ENCODE data around the gene NLRP6.
"Not testable (repeated sequence)": the region's sequence is repeated elsewhere in the genome, so short reads cannot be mapped to it uniquely, and the experiment has no call there.

NLRP6 gene
- total RNA-seq: 1.9 to 13.9 (median 9.9) reads per million in 9 experiments

GRCh38 chr11:278001-278951 lies at the start of gene NLRP6:
Gene NLRP6, plus strand, starts transcription at chr11:278407. Its CDS starts 163 bp downstream, at chr11:278570.
- H3K4me1 Mint-ChIP-seq (ENCODE audit: low read depth in 2 of 2): peaks cover 31 to 35% of the 10 kb centered on the region in 2 donors
- H3K4me3 Mint-ChIP-seq: peak within 1 kb of the TSS; percentile 83 to 87
- H3K27ac Mint-ChIP-seq: peak within 1 kb of the TSS in 1 of 2 donors; percentile 38
- no peaks in the 10 kb centered on the region for H3K36me3 Mint-ChIP-seq (ENCODE audit: insufficient read depth)
- DNase-seq (no peak), ATAC-seq (replicated peaks) (no peak)
- H3K9me3 Mint-ChIP-seq: no peaks in the 10 kb centered on the region
- H3K27me3 Mint-ChIP-seq: peaks cover 7 to 26% of the 10 kb centered on the region in 2 donors

GRCh38 chr11:230431-230830 lies 47.8 kb upstream of the NLRP6 start:
- no peaks in the 10 kb centered on the region for H3K27me3 Mint-ChIP-seq
- no peak overlapping the region for H3K4me3 Mint-ChIP-seq
- DNase-seq (no peak), ATAC-seq (replicated peaks) (no peak)
- peaks cover 4 to 27% of the 10 kb centered on the region in 2 donors for H3K4me1 Mint-ChIP-seq (ENCODE audit: low read depth in 2 of 2)
- H3K27ac Mint-ChIP-seq: no peak overlapping the region
- no peaks in the 10 kb centered on the region for H3K9me3 Mint-ChIP-seq
- peaks cover 12% of the 10 kb centered on the region for H3K36me3 Mint-ChIP-seq (ENCODE audit: insufficient read depth)

GRCh38 chr11:232783-233565 lies 45.2 kb upstream of the NLRP6 start:
- Mint-ChIP-seq H3K4me3 (no peak overlapping the region), H3K27ac (peak overlapping the region; percentile 29 to 52), H3K36me3 (ENCODE audit: insufficient read depth) (peaks cover 29% of the 10 kb centered on the region)

GRCh38 chr11:235180-235579 lies 43.0 kb upstream of the NLRP6 start:
- H3K27me3 Mint-ChIP-seq: no peaks in the 10 kb centered on the region
- no peaks in the 10 kb centered on the region for H3K9me3 Mint-ChIP-seq
- ATAC-seq (replicated peaks) (no peak), DNase-seq (no peak)
- peaks cover 11 to 34% of the 10 kb centered on the region in 2 donors for H3K4me1 Mint-ChIP-seq (ENCODE audit: low read depth in 2 of 2)
- H3K27ac Mint-ChIP-seq: peak overlapping the region; percentile 98 to 99
- peaks cover 26% of the 10 kb centered on the region for H3K36me3 Mint-ChIP-seq (ENCODE audit: insufficient read depth)
- H3K4me3 Mint-ChIP-seq: peak overlapping the region; percentile 96

More at GRCh38 chr11:232783-233565, 45.2 kb upstream of the NLRP6 start:
- ATAC-seq (replicated peaks): no peak
- Mint-ChIP-seq H3K4me1 (ENCODE audit: low read depth in 2 of 2) (peaks cover 8 to 34% of the 10 kb centered on the region in 2 donors), H3K9me3 (no peaks in the 10 kb centered on the region), H3K27me3 (no peaks in the 10 kb centered on the region)
- no peak for DNase-seq

- H3K9me3 Mint-ChIP-seq: no peaks in the 10 kb centered on the region
- peak overlapping the region; percentile 96 for H3K4me3 Mint-ChIP-seq
- H3K4me1 Mint-ChIP-seq (ENCODE audit: low read depth in 2 of 2): peaks cover 11 to 38% of the 10 kb centered on the region in 2 donors
- DNase-seq (peak in 1 of 3 experiments; percentile 61), ATAC-seq (replicated peaks) (peak; percentile 53)
- H3K36me3 Mint-ChIP-seq (ENCODE audit: insufficient read depth): peaks cover 28% of the 10 kb centered on the region
- H3K27ac Mint-ChIP-seq: peak overlapping the region; percentile 98 to 99
- H3K27me3 Mint-ChIP-seq: no peaks in the 10 kb centered on the region
Observed at GRCh38 chr11:235609-235996, 42.6 kb upstream of the NLRP6 start.

- Mint-ChIP-seq H3K9me3 (no peaks in the 10 kb centered on the region), H3K4me1 (ENCODE audit: low read depth in 2 of 2) (peaks cover 13 to 38% of the 10 kb centered on the region in 2 donors), H3K36me3 (ENCODE audit: insufficient read depth) (peaks cover 32% of the 10 kb centered on the region), H3K27me3 (no peaks in the 10 kb centered on the region), H3K4me3 (peak within 1 kb of the TSS; percentile 96), H3K27ac (peak within 1 kb of the TSS; percentile 98 to 99)
- peak; percentile 84 for ATAC-seq (replicated peaks)
- peak; percentile 79 to 82 (median 81) for DNase-seq
Observed at GRCh38 chr11:235997-236773, 42.0 kb upstream of the NLRP6 start, which contains the start of gene SIRT3. Gene SIRT3, minus strand, starts transcription at chr11:236342. Its CDS starts 14 bp downstream, at chr11:236328.

- Mint-ChIP-seq H3K4me1 (ENCODE audit: low read depth in 2 of 2) (peaks cover 20 to 44% of the 10 kb centered on the region in 2 donors), H3K9me3 (no peaks in the 10 kb centered on the region), H3K4me3 (peak within 1 kb of the TSS; percentile 96), H3K36me3 (ENCODE audit: insufficient read depth) (peaks cover 38% of the 10 kb centered on the region), H3K27ac (peak within 1 kb of the TSS; percentile 98 to 99), H3K27me3 (no peaks in the 10 kb centered on the region)
- peak; percentile 79 for ATAC-seq (replicated peaks)
- peak; percentile 83 to 85 (median 85) for DNase-seq
Observed at GRCh38 chr11:236774-237767, 41.1 kb upstream of the NLRP6 start, which contains the start of gene PSMD13. Gene PSMD13, plus strand, starts transcription at chr11:236976. Its CDS starts 74 bp downstream, at chr11:237050.

GRCh38 chr11:238346-238745 lies 39.9 kb upstream of the NLRP6 start:
- Mint-ChIP-seq H3K27ac (peak overlapping the region; percentile 98 to 99), H3K36me3 (ENCODE audit: insufficient read depth) (peaks cover 42% of the 10 kb centered on the region), H3K4me3 (peak overlapping the region; percentile 96), H3K4me1 (ENCODE audit: low read depth in 2 of 2) (peaks cover 20 to 45% of the 10 kb centered on the region in 2 donors)
- not testable (repeated sequence) for DNase-seq; H3K9me3 Mint-ChIP-seq; ATAC-seq (replicated peaks); H3K27me3 Mint-ChIP-seq

- H3K4me3 Mint-ChIP-seq: no peak overlapping the region
- peaks cover 62% of the 10 kb centered on the region for H3K36me3 Mint-ChIP-seq (ENCODE audit: insufficient read depth)
- no peak for DNase-seq
- H3K27ac Mint-ChIP-seq: no peak overlapping the region
- no peak for ATAC-seq (replicated peaks)
- H3K4me1 Mint-ChIP-seq (ENCODE audit: low read depth in 2 of 2): peaks cover 19 to 41% of the 10 kb centered on the region in 2 donors
- no peaks in the 10 kb centered on the region for H3K27me3 Mint-ChIP-seq
- no peaks in the 10 kb centered on the region for H3K9me3 Mint-ChIP-seq
Observed at GRCh38 chr11:240315-240714, 37.9 kb upstream of the NLRP6 start.

- Mint-ChIP-seq H3K36me3 (ENCODE audit: insufficient read depth) (peaks cover 64% of the 10 kb centered on the region), H3K27me3 (no peaks in the 10 kb centered on the region), H3K27ac (peak overlapping the region in 1 of 2 donors; percentile 10), H3K9me3 (no peaks in the 10 kb centered on the region), H3K4me3 (no peak overlapping the region), H3K4me1 (ENCODE audit: low read depth in 2 of 2) (peaks cover 16 to 33% of the 10 kb centered on the region in 2 donors)
- no peak for ATAC-seq (replicated peaks)
- no peak for DNase-seq
Observed at GRCh38 chr11:241634-242033, 36.6 kb upstream of the NLRP6 start.

GRCh38 chr11:244376-244775 lies 33.8 kb upstream of the NLRP6 start:
- Mint-ChIP-seq H3K27ac (no peak overlapping the region), H3K9me3 (no peaks in the 10 kb centered on the region), H3K36me3 (ENCODE audit: insufficient read depth) (peaks cover 80% of the 10 kb centered on the region), H3K27me3 (no peaks in the 10 kb centered on the region), H3K4me3 (no peak overlapping the region), H3K4me1 (ENCODE audit: low read depth in 2 of 2) (peaks cover 10 to 21% of the 10 kb centered on the region in 2 donors)
- DNase-seq (no peak), ATAC-seq (replicated peaks) (no peak)

- Mint-ChIP-seq H3K4me3 (no peak overlapping the region), H3K9me3 (no peaks in the 10 kb centered on the region), H3K27me3 (no peaks in the 10 kb centered on the region), H3K27ac (peak overlapping the region in 1 of 2 donors; percentile 65), H3K36me3 (ENCODE audit: insufficient read depth) (peaks cover 87% of the 10 kb centered on the region), H3K4me1 (ENCODE audit: low read depth in 2 of 2) (peaks cover 6 to 12% of the 10 kb centered on the region in 2 donors)
- DNase-seq (no peak), ATAC-seq (replicated peaks) (no peak)
Observed at GRCh38 chr11:249062-249461, 29.1 kb upstream of the NLRP6 start.

Measured in effector memory CD8-positive, alpha-beta T cell (primary cell).